PFSK-1 (cell line): ENCODE data around the gene TTLL6.

ENCODE experiments used
- FOXP2 ChIP-seq: optimal IDR thresholded peaks from 2 replicates; pipeline ENCODE3; 2011; ENCODE audit warnings: borderline replicate concordance, control low read depth, inconsistent platforms; ENCODE audit not compliant: insufficient read depth; ENCODE audit errors: extremely low read length, extremely low read depth
- POLR2AphosphoS5 ChIP-seq: IDR thresholded peaks from 2 replicates; pipeline ENCODE4 v1.6.1; 2012; ENCODE audit warnings: low read depth, mild to moderate bottlenecking, control low read depth, low read length, moderate library complexity
- REST ChIP-seq, 2 experiments: IDR thresholded peaks; 2 replicates each; pipeline versions ENCODE4 v1.6.1 to v1.8.0; 2011 to 2012; ENCODE audit warnings: low read depth in 2 of 2, low read length in 2 of 2, control low read depth in 1 of 2, inconsistent platforms in 1 of 2, mild to moderate bottlenecking in 1 of 2, moderate library complexity in 1 of 2; ENCODE audit not compliant: insufficient read depth in 1 of 2
- SIN3A ChIP-seq: IDR thresholded peaks from 2 replicates; pipeline ENCODE4 v1.6.1; 2012; ENCODE audit warnings: mild to moderate bottlenecking, low read length, moderate library complexity, borderline replicate concordance; ENCODE audit not compliant: insufficient read depth
- TAF1 ChIP-seq: IDR thresholded peaks from 2 replicates; pipeline ENCODE4 v1.6.1; 2012; ENCODE audit warnings: low read length, control low read depth, borderline replicate concordance; ENCODE audit not compliant: insufficient read depth

The TTLL6 gene

GRCh38 chr17:48755356-48755755 is 61.7 kb downstream of the TTLL6 start:
- TF ChIP-seq POLR2AphosphoS5, result no peak

GRCh38 chr17:48754500-48755261 is 62.3 kb downstream of the TTLL6 start:
- TF ChIP-seq FOXP2 (no peak), POLR2AphosphoS5 (no peak), SIN3A (no peak), TAF1 (no peak), REST (IDR thresholded peaks at IDR 0.05; ENCODE audit: insufficient read depth in 1 of 2, low read depth in 2 of 2, low read length in 2 of 2) (no peak)

DNA sequence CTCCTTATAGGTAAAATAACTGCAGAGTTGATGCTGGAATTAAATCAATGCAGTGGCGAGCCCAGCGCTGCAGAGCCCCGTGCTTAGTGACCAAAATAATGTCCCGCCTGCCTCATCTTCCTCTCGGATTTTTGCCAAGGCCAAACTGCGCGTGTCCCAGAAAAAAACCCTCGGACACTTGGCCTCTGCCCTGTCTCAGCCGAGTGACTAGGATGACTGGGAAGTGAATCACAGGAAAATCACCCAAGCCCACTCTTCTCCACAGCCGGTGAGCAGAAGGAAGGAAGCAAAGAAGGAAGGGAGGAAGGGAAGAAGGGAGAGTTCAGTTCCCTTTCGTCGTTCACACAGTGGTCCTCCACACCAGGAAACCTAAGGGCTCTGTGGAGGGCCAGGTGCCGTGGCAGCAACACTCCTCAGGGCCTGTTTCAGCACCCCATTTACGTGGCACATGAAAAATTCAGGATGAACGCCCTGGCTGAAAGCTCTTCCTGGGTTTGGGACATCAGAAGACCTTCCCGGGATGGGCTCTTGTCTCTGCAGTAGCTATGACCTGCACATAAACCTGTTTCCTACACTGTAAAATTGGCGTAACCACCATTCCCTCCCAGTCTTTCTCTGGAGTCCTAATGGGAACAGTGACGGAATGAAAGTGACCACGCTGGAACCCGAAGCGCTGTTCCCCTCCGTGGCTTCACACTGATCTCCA is 63.1 kb downstream of the TTLL6 start:
- no peak for TF ChIP-seq TAF1
- no peak for TF ChIP-seq SIN3A
- TF ChIP-seq FOXP2, result no peak
- TF ChIP-seq REST (IDR thresholded peaks at IDR 0.05; ENCODE audit: insufficient read depth in 1 of 2, low read depth in 2 of 2, low read length in 2 of 2), result no peak
- TF ChIP-seq POLR2AphosphoS5, result no peak

GRCh38 chr17:48752399-48753288 is 64.4 kb downstream of the TTLL6 start:
- TF ChIP-seq POLR2AphosphoS5, result no peak
- no peak for TF ChIP-seq SIN3A
- no peak for TF ChIP-seq TAF1
- TF ChIP-seq REST (IDR thresholded peaks at IDR 0.05; ENCODE audit: insufficient read depth in 1 of 2, low read depth in 2 of 2, low read length in 2 of 2), result no peak
- TF ChIP-seq FOXP2, result no peak

GRCh38 chr17:48751733-48752398 is 65.2 kb downstream of the TTLL6 start:
- TF ChIP-seq SIN3A, result no peak
- TF ChIP-seq TAF1, result no peak
- TF ChIP-seq POLR2AphosphoS5, result no peak
- TF ChIP-seq FOXP2, result no peak
- TF ChIP-seq REST (IDR thresholded peaks at IDR 0.05; ENCODE audit: insufficient read depth in 1 of 2, low read depth in 2 of 2, low read length in 2 of 2), result no peak
